Gastroesophageal sphincter (tissue), 3 donors: ENCODE data around the gene JAGN1.

Source experiments
- EP300 ChIP-seq: sonication (generic); formaldehyde crosslinking; IDR thresholded peaks from one replicate; pipeline ENCODE4 v1.6.1; 2017; ENCODE audit warnings: antibody characterized with exemption, mild to moderate bottlenecking
- POLR2A ChIP-seq, 2 donors: fragments of 450-650 bp; IDR thresholded peaks; one replicate each; pipeline ENCODE4 v1.6.1; 2017; ENCODE audit warnings: antibody characterized with exemption in 2 of 2, mild to moderate bottlenecking in 2 of 2, moderate library complexity in 1 of 2
- POLR2AphosphoS5 ChIP-seq: sonication (generic); formaldehyde crosslinking; IDR thresholded peaks from one replicate; pipeline ENCODE4 v1.6.1; 2017; ENCODE audit warnings: antibody characterized with exemption
- TF ChIP-seq, protein P1 (sequence below), 4 experiments: fragments of 200-600 bp in 2 of 4; fragments of 450-650 bp in 2 of 4; sonication (generic) in 1 of 4; IDR thresholded peaks; one replicate each; pipeline ENCODE4 v1.5.1; 2017 to 2019; ENCODE audit warnings: antibody characterized with exemption in 4 of 4, mild to moderate bottlenecking in 2 of 4, moderate library complexity in 2 of 4

DNA sequence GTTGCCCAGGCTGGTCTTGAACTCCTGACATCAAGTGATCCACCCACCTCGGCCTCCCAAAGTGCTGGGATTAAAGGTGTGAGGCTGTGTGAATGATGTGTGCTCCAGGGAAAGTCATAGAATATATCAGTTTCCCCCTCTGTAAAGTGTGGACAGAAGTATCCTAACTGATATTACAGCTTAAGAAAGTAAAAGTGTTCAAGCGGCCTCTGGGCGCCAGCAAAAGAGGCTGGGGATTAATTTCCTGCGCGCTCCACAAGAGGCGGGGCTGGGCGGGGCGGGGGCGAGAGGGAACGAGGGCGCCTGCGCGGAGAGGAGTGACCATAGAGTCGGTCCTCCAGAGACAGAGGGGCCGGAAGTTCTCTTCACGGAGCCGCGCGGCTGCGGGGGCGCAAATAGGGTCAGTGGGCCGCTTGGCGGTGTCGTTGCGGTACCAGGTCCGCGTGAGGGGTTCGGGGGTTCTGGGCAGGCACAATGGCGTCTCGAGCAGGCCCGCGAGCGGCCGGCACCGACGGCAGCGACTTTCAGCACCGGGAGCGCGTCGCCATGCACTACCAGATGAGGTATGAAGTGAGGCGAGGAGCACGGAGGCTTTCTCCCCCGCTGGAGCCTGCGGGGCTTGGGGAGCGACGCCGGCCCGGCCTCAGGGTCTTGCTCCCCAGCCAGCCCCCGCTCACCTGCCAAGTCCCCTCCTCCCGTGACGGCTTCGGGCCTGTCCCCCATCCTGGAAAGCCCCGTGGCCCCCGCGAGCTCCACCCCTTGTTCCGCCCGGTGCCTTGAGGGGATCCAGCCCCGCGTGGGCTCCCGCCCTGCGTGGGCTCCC, at the start of gene JAGN1:
- peak; percentile 96 for TF ChIP-seq POLR2AphosphoS5
- peak; percentile 88 to 92 for TF ChIP-seq POLR2A (IDR thresholded peaks at IDR 0.05)
- TF ChIP-seq, protein P1, sequence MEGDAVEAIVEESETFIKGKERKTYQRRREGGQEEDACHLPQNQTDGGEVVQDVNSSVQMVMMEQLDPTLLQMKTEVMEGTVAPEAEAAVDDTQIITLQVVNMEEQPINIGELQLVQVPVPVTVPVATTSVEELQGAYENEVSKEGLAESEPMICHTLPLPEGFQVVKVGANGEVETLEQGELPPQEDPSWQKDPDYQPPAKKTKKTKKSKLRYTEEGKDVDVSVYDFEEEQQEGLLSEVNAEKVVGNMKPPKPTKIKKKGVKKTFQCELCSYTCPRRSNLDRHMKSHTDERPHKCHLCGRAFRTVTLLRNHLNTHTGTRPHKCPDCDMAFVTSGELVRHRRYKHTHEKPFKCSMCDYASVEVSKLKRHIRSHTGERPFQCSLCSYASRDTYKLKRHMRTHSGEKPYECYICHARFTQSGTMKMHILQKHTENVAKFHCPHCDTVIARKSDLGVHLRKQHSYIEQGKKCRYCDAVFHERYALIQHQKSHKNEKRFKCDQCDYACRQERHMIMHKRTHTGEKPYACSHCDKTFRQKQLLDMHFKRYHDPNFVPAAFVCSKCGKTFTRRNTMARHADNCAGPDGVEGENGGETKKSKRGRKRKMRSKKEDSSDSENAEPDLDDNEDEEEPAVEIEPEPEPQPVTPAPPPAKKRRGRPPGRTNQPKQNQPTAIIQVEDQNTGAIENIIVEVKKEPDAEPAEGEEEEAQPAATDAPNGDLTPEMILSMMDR (IDR thresholded peaks at IDR 0.05) = no peak
- no peak for TF ChIP-seq EP300
